Endothelial cell of umbilical vein (primary cell): ENCODE results near the gene SPRED1. TPM values are rescaled to one million over a fixed set of nuclear protein-coding genes. Genes with fewer than 3 reads are reported as not detected.

Source experiments
- BruUV-seq: library from RNA; stranded (reverse); fragments of 400-500 nt; replicated peaks from 2 replicates; lab custom pipeline; 2021; lab: Mats Ljungman, UMichigan
- CTCF ChIA-PET: fragments of 300-600, 350-600 bp; sonication (Branson Sonifier 250); formaldehyde crosslinking; loops from one replicate; lab custom pipeline; 2021; ENCODE audit warnings: antibody characterized with exemption, inconsistent platforms; lab: Charles Lee
- POLR2A ChIA-PET: fragments of 300-600, 350-600 bp; sonication (Branson Sonifier 250); formaldehyde crosslinking; loops from one replicate; lab custom pipeline; 2021; ENCODE audit warnings: antibody characterized with exemption, inconsistent platforms; lab: Charles Lee
- DNase-seq: peaks from one replicate; pipeline ENCODE4 v3.0.0-alpha.2; 2011; ENCODE audit warnings: low read depth, low spot score
- FAIRE-seq: peaks from 2 replicates; lab custom pipeline; 2011; peaks lifted over from hg19 to GRCh38; lab: Jason Lieb, UNC
- H2AFZ ChIP-seq: 2 replicates; pipeline ENCODE4 v1.6.0; 2012; ENCODE audit warnings: low read depth, low read length, control low read depth, inconsistent platforms
- H3K27ac ChIP-seq: 2 replicates; pipeline ENCODE4 v1.5.1; 2011; ENCODE audit warnings: low read depth, mild to moderate bottlenecking, control low read depth, low read length, moderate library complexity; ENCODE audit not compliant: insufficient read depth
- H3K27me3 ChIP-seq, 2 experiments: 2 replicates each; pipeline versions ENCODE4 v1.6.0 to v1.6.1; 2011; ENCODE audit warnings: low read length in 2 of 2, mixed read lengths in 1 of 2; ENCODE audit not compliant: control insufficient read depth in 2 of 2, insufficient read depth in 2 of 2
- H3K36me3 ChIP-seq, 2 experiments: 2 replicates in 1 of 2; 3 replicates in 1 of 2; pipeline ENCODE4 v1.5.1; 2011; ENCODE audit warnings: low read length in 2 of 2, mild to moderate bottlenecking in 1 of 2, moderate library complexity in 1 of 2; ENCODE audit not compliant: control insufficient read depth in 2 of 2, insufficient read depth in 2 of 2; ENCODE audit errors: extremely low read depth in 1 of 2
- H3K4me1 ChIP-seq: 3 replicates; pipeline ENCODE4 v1.5.1; 2011; ENCODE audit warnings: mild to moderate bottlenecking, low read length; ENCODE audit not compliant: control insufficient read depth, insufficient read depth; ENCODE audit errors: extremely low read depth
- H3K4me2 ChIP-seq: 2 replicates; pipeline ENCODE4 v1.6.1; 2011; ENCODE audit warnings: low read length, control low read depth, mixed read lengths; ENCODE audit not compliant: insufficient read depth
- H3K4me3 ChIP-seq, 3 experiments: fragments of 200-600 bp in 1 of 3; sonication (generic), shearing (Covaris generic) in 1 of 3; replicated peaks in 1 of 3; 2 replicates each; pipeline ENCODE4 v1.5.1; 2011 to 2016; ENCODE audit warnings: control low read depth in 3 of 3, low read length in 3 of 3, mild to moderate bottlenecking in 2 of 3, inconsistent platforms in 1 of 3, low read depth in 1 of 3, moderate library complexity in 1 of 3; ENCODE audit not compliant: insufficient read depth in 1 of 3
- H3K79me2 ChIP-seq: 2 replicates; pipeline ENCODE4 v1.6.0; 2012; ENCODE audit warnings: low read length, inconsistent platforms; ENCODE audit not compliant: control insufficient read depth, insufficient read depth
- H3K9ac ChIP-seq: replicated peaks from 2 replicates; pipeline ENCODE3; 2011; ENCODE audit warnings: low read length, control low read depth; ENCODE audit not compliant: insufficient read depth; ENCODE audit errors: extremely low read depth
- H3K9me1 ChIP-seq: replicated peaks from 3 replicates; pipeline ENCODE4 v1.6.0; 2011; ENCODE audit warnings: mild to moderate bottlenecking, low read length; ENCODE audit not compliant: control insufficient read depth, insufficient read depth; ENCODE audit errors: extremely low read depth
- H3K9me3 ChIP-seq: replicated peaks from 2 replicates; pipeline ENCODE4 v1.5.1; 2012; ENCODE audit warnings: low read length, inconsistent platforms; ENCODE audit not compliant: control insufficient read depth, insufficient read depth
- H4K20me1 ChIP-seq: replicated peaks from 2 replicates; pipeline ENCODE3; 2011; ENCODE audit warnings: mild to moderate bottlenecking, low read length; ENCODE audit not compliant: control insufficient read depth, insufficient read depth; ENCODE audit errors: extremely low read depth
- EZH2 ChIP-seq: IDR thresholded peaks from 2 replicates; pipeline ENCODE4 v1.6.1; 2012; ENCODE audit warnings: borderline replicate concordance, low read depth, mild to moderate bottlenecking, moderate library complexity, low read length, inconsistent platforms; ENCODE audit not compliant: severe bottlenecking
- FOS ChIP-seq: IDR thresholded peaks from 2 replicates; pipeline ENCODE4 v1.6.1; 2011; ENCODE audit warnings: mild to moderate bottlenecking, low read length, moderate library complexity, borderline replicate concordance; ENCODE audit not compliant: insufficient read depth
- GATA2 ChIP-seq: IDR thresholded peaks from 2 replicates; pipeline ENCODE4 v1.7.0; 2011; ENCODE audit warnings: low read depth, mild to moderate bottlenecking, moderate library complexity, mixed read lengths, low read length; ENCODE audit not compliant: insufficient read length, insufficient read depth
- JUN ChIP-seq: IDR thresholded peaks from 2 replicates; pipeline ENCODE4 v1.6.1; 2011; ENCODE audit warnings: borderline replicate concordance, low read depth; ENCODE audit not compliant: insufficient read length, insufficient read depth
- MYC ChIP-seq: IDR thresholded peaks from one replicate; pipeline ENCODE4 v1.6.1; 2011; ENCODE audit warnings: mild to moderate bottlenecking, low read depth, low read length
- POLR2A ChIP-seq: IDR thresholded peaks from 2 replicates; pipeline ENCODE4 v1.6.1; 2012; ENCODE audit warnings: low read depth, mild to moderate bottlenecking, control low read depth, low read length
- POLR2AphosphoS5 ChIP-seq: IDR thresholded peaks from 2 replicates; pipeline ENCODE4 v1.6.1; 2012; ENCODE audit warnings: low read depth, mild to moderate bottlenecking, control low read depth, low read length, moderate library complexity; ENCODE audit not compliant: insufficient read depth
- dilution Hi-C: fragments of 300-500 bp; cut with MboI; formaldehyde crosslinking; loops from one replicate; pipeline ENCODE4 v1.15.0; 2019; ENCODE audit warnings: low sequenced_read_pairs; ENCODE audit not compliant: extremely low pct_ligation_motif_present
- intact Hi-C: fragments of 100-400 bp; cut with micrococcal nuclease; formaldehyde crosslinking; loops from one replicate; pipeline ENCODE4 v1.10.0; 2022
- polyA plus RNA-seq, 4 experiments: library from polyadenylated mRNA; depleted of rRNA in 3 of 4; stranded (reverse) in 3 of 4; unstranded in 1 of 4; fragments of >200 nt; gene quantifications; 2 replicates each; pipeline versions ENCODE4 v1.2.1 to v1.2.3, GENCODE V29; 2011 to 2012; ENCODE audit warnings: missing spikeins in 1 of 4
- total RNA-seq: library from RNA; stranded (reverse); gene quantifications from 2 replicates; pipeline ENCODE4 v1.2.3, GENCODE V29; 2021
- TF ChIP-seq, protein P1 (sequence below): IDR thresholded peaks from 2 replicates; pipeline ENCODE4 v1.6.1; 2011; ENCODE audit not compliant: insufficient read depth, insufficient read length
- TF ChIP-seq, protein P2 (sequence below), 2 donors: IDR thresholded peaks; 1 replicate in 1 of 2; 2 replicates in 1 of 2; pipeline ENCODE4 v1.5.1; 2011; ENCODE audit warnings: low read length in 2 of 2, mild to moderate bottlenecking in 2 of 2, moderate library complexity in 2 of 2, control low read depth in 1 of 2, inconsistent platforms in 1 of 2, low read depth in 1 of 2; ENCODE audit not compliant: insufficient read depth in 1 of 2; ENCODE audit errors: extremely low read depth in 1 of 2

The SPRED1 gene
- total and polyA plus RNA-seq, 2 donors (not counting 3 experiments of a cell fraction or from before 2014, with no cell fraction given), result 1.3 to 10.7 TPM

DNA sequence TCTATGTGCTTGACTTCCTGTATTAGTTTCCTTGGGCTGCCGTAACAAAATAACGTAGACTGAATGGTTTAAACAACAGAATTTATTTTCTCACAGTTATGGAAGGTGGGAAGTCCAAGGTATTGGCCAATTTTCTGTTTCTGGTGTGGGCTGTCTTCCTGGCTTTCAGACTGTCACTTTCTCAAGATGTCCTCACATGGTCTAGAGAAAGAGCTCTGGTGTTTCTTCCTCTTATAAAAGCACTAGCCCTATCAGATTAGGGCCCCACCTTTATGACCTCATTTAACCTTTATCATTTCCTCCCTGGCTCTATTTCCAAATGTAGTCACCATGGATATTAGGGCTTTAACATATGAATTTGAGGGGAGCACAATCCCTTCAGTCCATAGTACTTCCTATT is 54.6 kb downstream of the SPRED1 start:
- Histone ChIP-seq H3K27me3 (no peaks in the 10 kb centered on the region), H3K36me3 (no peaks in the 10 kb centered on the region), H3K9me1 (no peaks in the 10 kb centered on the region), H3K4me3 (no peak overlapping the region), H3K9ac (no peak overlapping the region), H3K27ac (no peak overlapping the region), H3K9me3 (no peaks in the 10 kb centered on the region), H3K4me2 (no peak overlapping the region), H3K4me1 (peaks cover 4% of the 10 kb centered on the region), H3K79me2 (peaks cover 82% of the 10 kb centered on the region), H2AFZ (no peak overlapping the region), H4K20me1 (peaks cover 4% of the 10 kb centered on the region)
- FAIRE-seq, result no peak
- BruUV-seq, result no TSS peak
- dilution Hi-C loops, result no loop called here
- CTCF ChIA-PET, result interaction anchor here (0.8 kb wide), 1 partner anchor 40 kb away, joined by 4 read pairs; no protein-coding TSS in a partner anchor
- no peak for DNase-seq
- TF ChIP-seq MYC (no peak), FOS (no peak), JUN (no peak), GATA2 (no peak), POLR2A (no peak), POLR2AphosphoS5 (no peak), EZH2 (no peak)
- TF ChIP-seq, protein P1, sequence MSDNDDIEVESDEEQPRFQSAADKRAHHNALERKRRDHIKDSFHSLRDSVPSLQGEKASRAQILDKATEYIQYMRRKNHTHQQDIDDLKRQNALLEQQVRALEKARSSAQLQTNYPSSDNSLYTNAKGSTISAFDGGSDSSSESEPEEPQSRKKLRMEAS, result no peak
- TF ChIP-seq, protein P2, sequence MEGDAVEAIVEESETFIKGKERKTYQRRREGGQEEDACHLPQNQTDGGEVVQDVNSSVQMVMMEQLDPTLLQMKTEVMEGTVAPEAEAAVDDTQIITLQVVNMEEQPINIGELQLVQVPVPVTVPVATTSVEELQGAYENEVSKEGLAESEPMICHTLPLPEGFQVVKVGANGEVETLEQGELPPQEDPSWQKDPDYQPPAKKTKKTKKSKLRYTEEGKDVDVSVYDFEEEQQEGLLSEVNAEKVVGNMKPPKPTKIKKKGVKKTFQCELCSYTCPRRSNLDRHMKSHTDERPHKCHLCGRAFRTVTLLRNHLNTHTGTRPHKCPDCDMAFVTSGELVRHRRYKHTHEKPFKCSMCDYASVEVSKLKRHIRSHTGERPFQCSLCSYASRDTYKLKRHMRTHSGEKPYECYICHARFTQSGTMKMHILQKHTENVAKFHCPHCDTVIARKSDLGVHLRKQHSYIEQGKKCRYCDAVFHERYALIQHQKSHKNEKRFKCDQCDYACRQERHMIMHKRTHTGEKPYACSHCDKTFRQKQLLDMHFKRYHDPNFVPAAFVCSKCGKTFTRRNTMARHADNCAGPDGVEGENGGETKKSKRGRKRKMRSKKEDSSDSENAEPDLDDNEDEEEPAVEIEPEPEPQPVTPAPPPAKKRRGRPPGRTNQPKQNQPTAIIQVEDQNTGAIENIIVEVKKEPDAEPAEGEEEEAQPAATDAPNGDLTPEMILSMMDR (IDR thresholded peaks at IDR 0.05; ENCODE audit: extremely low read depth in 1 of 2, insufficient read depth in 1 of 2, low read depth in 1 of 2, low read length in 2 of 2), result no peak
- POLR2A ChIA-PET, result no interaction called here
- intact Hi-C loops, result no loop called here
